ENCODE results near the gene ZMYND15.

Gene ZMYND15

DNA sequence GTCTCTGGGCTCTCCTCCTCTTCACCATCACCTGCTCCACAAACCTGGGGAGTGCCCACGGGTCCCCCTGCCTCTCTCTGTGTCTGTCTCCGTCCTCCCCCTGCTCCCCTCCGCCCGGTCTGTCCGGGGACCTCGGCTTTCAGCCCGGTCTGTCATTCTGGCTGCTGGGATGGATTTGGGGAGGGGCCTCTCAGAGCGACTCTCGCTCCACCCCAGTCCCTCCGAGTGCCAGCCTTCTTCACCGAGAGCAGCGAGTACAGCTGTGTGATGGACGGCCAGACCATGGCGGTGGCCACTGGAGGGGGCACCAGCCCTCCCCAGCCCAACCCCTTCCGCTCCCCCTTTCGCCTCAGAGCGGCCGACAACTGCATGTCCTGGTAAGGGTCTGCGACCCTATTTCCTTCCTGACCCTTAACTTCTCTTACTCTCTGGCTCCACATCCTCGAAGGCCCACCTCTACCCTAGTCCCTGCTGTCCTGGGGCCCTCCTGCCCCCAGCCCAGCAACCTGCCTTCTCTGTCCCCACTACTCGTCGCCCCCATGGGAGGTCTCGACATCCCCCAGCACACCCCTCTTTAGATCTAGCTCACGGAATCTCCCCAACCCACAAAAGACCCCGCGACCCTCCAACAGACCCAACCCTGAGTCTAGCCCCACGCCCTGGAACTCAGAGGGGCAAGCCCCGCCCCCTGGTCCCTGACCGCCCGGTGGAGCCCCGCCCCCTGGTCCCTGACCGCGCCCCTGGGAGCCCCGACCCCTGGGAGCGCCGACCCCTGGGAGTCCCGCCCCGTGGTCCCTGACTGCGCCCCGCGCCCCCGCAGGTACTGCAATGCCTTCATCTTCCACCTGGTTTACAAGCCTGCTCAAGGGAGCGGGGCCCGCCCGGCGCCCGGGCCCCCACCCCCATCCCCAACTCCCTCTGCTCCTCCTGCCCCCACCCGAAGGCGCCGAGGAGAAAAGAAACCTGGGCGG, 5.7 kb downstream of the ZMYND15 start:
- DNase-seq = no peak

DNA sequence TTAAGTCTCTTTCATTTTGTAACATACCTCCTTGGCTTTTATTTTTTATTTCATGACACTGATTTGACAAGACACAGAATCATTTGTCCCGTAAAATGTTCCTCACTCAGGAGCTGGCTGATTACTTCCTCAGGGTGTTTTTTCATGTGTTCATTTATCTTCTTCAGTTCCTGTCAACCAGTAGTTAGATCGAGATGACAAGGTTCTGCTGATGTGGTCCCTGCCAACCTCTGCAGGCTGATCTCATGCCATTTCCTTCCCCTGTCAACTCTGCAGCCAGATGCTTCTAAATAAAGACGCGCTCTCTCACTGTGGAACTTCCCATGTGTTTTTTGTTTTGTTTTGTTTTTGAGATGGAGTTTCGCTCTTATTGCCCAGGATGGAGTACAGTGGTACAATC, 8.2 kb downstream of the ZMYND15 start:
- no peak for DNase-seq

GRCh38 chr17:4748686-4749085, 9.1 kb downstream of the ZMYND15 start:
- no peak for DNase-seq

DNA sequence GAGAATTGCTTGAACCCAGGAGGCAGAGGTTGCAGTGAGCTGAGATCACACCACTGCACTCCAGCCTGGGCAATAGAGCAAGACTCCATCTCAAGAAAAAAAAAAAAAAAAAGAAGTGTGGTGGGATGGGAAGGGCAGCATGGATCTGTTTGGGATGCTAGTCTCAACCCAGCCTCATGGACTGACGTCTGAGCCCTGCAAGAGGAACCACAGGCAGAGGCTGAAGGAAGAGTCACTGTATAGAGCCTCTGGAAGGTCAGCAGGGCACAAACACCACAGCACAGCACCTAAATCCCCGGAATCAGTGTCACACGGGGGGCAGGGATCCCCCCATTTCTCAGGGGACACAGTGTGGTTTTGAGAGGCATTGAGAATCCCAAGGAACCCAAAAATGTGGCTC, 11.0 kb downstream of the ZMYND15 start:
- DNase-seq = no peak

- no peak for DNase-seq
Observed at GRCh38 chr17:4751932-4752331, 12.3 kb downstream of the ZMYND15 start.

- no peak for DNase-seq
Observed at GRCh38 chr17:4753392-4753791, 13.8 kb downstream of the ZMYND15 start.

DNA sequence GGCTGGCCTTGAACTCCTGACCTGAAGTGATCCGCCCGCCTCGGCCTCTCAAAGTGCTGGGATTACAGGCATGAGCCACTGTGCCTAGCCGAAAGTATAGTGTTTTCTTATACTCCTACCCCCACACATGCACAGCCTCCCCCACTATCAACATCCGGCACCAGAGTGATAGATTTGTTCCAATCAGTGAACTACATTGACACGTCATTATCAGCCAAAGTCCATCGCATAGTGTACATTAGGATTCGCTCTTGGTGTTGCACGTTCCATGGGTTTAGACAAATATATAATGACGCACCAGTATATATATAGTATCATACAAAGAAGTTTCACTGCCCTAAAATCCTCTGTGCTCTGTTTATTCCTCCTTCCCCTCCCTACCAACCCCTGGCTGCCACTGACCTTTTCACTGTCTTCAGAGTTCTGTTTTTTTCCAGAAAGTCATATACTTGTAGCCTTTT, 20.2 kb downstream of the ZMYND15 start:
- DNase-seq = no peak

GRCh38 chr17:4764595-4764994, 25.0 kb downstream of the ZMYND15 start:
- DNase-seq = no peak

GRCh38 chr17:4766201-4766600, 26.6 kb downstream of the ZMYND15 start:
- no peak for DNase-seq

- no peak for DNase-seq
Observed at GRCh38 chr17:4766723-4767122, 27.1 kb downstream of the ZMYND15 start.

DNA sequence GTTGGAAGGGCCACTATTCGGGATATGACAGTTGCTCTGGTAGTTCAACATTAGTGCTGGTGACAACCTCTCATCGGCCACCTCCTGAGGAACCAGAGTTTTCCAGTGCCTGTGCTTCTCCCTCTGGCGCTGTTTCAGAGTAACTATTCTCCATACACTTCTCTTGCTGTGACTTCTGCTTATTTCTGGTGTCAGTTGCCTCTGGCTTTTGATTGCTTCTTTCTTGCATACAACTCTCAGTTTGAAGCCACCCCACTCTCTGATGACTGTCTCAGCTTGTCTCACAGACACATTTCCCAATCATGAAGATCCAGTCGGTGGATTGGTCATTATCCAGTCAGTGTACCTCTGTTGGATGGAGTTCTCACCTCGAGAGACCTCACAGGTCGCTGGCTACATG, 28.7 kb downstream of the ZMYND15 start:
- no peak for DNase-seq

- DNase-seq = no peak
Observed at GRCh38 chr17:4769628-4770027, 30.0 kb downstream of the ZMYND15 start.

DNA sequence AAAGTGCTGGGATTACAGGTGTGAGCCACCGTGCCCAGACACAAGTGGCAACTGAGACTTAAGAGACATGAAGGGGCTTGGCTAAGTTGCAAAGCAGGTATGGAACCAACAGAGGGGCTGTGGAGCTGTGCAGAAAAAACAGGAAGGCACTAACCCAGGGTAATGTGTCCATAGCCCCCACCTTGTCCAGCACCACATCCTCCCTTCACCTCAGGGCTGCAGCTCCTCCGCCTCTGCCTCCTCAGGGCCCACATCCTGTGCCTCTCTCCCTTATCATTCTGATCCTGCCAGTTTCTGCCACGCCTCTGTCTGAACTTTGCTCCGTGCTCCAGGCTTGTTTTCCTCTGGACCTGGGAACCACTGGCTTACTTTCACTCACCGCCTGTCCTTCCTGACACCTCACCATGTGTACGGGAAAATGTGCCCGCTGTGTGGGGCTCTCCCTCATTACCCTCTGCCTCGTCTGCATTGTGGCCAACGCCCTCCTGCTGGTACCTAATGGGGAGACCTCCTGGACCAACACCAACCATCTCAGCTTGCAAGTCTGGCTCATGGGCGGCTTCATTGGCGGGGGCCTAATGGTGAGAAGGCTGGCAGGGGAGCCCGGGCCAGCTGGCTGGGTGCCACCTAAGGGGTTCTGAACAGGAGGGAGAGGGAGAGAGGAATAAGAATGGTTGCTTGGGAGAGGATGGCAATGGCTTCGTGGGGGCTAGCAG, 32.0 kb downstream of the ZMYND15 start, which contains the start of gene TM4SF5:
TSS of gene TM4SF5 (plus strand) at position 368 of the 716 bp plus-strand sequence. CDS start at position 405, 37 bp downstream.
- no peak for DNase-seq

DNA sequence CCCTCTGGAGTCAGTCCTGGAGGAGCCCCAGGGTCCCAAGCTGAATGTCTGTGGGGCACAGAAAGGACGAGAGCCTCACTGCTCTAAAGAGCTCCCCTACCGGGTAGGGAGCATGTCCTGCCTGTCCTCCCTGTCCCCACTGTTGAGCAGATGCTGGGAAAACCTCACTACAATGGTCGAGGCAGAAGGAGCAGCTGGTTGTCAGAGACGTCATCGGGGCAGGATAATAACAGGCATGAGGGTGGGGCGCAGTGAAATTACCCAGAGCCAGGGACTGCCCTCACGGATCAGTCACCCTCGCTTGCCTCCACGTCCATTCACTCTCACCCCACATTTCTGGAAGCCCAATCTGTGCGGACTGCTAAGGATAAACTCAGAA, 32.6 kb downstream of the ZMYND15 start:
- no peak for DNase-seq

DNA sequence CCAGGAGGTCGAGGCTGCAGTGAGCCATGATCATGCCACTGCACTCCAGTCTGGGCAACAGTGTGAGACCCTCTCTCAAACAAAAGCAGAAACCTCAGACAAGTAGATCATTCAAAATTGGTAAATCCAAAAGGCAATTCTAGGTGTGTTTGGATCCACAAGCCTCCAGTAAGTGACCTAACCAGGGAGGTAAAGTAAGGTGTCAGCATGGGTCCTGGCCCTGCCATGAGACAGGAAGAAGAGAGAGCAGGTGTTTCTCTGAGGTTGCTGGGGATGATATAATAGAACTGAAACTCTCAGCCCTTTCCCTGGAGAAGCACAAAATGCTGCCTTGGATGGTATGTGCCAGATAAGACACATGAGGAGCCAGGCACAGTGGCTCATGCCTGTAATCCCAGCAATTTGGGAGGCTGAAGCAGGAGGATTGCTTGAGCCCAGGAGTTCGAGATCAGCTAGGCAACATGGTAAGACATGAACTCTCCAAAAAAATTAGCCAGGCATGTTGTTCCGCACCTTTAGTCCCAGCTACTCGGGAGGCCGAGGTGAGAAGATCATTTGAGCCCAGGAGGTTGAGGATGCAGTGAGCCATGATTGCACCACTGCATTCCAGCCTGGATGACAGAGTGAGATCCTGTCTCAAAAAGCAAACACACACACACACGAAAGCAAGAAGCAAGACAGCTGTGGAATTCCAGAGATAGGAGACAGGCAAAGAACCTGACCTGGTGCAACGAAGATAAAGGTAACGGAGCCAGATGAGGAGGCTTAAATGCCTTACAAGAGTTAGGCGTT, 38.5 kb downstream of the ZMYND15 start:
- no peak for DNase-seq

DNA sequence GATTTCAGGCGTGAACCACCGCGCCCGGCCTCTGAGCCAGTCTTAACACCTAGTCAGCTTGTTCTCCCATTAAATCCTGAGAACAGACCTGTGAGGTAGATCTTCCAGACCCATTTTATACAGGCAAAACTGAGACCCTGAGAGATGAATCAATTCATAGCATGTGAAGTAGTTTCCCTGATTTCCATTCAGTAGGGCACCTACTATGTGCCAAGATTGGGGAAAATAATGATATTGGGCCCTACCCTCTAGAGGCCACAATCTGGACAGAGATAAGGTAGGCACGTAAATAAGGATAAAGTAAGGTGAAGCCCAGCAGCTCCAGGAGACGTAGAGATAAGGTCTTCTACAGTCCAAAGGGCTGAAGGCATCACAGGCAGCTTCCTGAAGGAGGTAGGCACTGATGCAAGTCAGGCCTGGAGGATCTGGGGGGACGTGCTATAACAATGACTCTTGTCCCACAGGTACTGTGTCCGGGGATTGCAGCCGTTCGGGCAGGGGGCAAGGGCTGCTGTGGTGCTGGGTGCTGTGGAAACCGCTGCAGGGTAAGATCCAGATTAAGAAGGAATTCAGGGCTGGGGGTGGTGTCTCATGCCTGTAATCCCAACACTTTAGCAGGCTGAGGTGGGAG, 40.8 kb downstream of the ZMYND15 start:
- no peak for DNase-seq

DNA sequence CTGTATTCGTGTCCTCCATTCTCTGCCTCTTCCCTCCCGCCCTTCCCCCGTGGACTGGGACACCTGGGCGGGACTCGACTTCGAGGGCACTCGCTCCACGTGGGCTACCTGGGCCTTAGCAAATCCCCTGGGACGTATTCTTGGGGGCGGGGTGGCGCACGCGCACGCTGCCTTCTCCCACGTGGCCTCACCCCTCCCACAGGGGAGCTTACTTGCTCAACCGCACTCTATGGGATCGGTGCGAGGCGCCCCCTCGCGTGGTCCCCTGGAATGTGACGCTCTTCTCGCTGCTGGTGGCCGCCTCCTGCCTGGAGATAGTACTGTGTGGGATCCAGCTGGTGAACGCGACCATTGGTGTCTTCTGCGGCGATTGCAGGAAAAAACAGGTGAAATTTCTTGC, 43.0 kb downstream of the ZMYND15 start:
- peak; percentile 52 to 56 for DNase-seq

DNA sequence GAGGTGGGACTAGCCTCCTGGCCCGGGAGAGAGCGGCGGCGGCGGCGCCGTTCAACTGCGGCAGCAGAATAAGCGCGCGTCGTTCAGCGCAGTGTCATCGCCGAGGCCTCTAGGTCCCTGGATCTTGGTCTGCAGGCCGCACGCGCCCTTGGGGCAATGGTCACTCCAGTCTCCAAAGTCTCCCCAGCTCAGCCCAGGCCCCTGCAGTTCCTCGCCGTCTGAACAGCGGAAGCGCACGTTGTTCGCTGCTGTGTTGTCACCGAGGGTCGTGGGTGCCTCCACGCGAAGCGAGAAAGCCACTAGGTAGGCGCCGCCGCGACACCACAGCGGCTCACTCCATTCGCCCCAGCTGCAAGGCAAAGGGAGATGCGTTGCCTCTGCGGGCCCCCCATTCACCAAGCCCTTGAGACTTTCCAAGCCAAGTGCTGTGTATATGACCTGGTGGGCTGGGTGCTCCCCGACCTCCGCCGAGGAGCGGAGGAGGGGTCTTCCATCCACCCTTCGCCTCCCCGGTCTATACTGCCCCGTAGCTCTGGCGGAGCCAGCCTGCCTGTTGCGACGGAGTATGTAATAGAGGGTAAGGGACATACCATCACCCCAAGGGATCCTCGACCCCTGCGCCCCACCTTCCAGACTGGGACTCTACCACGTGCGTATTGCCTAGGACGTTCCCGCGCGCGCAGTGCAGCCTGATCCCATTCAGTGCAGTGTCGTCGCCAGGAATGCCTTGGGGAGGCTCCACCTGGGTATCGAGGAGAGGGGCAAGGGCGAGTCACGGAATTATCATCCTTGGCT, 45.9 kb downstream of the ZMYND15 start:
- no peak for DNase-seq

DNA sequence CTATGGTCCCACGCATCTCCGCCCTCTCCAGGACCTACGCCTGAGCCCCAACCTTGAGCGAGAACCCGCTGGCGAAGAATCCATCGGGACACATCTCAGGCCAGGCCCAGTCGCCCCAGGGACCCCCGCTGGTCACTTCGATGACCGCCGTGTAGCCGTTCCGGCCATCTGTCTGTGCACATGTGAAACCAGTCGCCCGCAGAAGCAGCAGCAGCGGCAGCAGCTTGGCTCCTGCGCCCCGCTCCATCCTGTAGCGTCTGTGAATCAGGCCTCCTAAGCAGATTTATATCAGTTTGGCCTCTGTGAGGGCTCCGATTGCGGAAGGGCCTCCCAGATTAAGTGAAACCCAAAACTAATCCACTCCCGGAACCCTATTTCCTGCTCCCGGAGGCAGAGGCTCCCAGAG, 46.5 kb downstream of the ZMYND15 start, which contains the start of gene VMO1:
TSS of gene VMO1 (minus strand) at position 259 of the 406 bp plus-strand sequence. CDS start at position 247, 12 bp downstream.
- no peak for DNase-seq

DNA sequence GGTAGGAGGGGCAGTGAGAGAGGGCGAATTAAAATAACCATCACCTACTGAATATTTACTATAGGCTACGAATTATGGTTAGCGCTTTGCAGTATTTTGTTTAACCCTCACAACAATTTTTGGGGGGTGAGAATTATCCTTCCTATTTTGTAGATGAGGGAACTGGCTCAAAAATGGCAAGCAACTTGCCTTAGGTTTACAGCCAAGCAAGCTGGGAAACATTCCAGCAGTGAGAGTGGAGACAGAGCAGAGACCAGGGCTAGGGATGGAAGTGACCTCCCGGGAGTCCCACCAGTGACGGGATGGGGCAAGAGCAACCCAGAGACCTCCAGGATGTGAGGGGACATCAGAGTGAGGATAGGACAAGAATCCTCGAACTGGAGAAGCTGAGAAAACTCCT, 46.9 kb downstream of the ZMYND15 start:
- DNase-seq = no peak

DNA sequence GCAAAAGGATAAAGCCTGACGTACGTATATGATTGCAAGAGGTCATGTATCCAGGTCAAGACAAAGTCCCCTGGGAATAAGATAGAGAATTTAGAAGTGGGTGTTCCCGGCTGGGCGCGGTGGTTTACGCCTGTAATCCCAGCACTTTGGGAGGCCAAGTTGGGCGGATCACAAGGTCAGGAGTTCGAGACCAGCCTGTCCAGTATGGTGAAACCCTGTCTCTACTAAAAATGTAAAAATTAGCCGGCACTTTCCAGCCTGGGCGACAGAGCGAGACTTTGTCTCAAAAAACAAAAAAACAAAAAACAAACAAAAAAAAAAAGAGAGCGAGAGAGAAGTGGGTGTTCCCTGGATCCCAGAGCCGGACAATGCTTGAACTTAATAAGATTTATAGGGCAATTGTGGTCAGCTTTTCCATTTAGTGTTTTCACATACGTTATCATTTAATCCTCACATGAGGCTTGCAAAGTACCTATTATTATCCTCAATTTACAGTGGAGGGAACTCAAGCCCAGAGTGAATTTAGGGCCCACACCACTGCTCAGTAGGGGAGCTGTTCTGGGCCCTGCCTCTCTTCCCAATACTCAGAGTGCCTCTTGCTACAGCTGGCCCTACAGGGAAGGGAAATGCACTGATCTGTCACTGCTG, 48.6 kb downstream of the ZMYND15 start:
- no peak for DNase-seq
